ENCODE data around the gene DVL3. TPM values are rescaled to one million over a fixed set of nuclear protein-coding genes. Genes with fewer than 3 reads are reported as not detected.
A peak's percentile ranks its signal among the peaks of the same experiment; 100 is the strongest.

The DVL3 gene
- total and polyA plus RNA-seq, 10 of the 15 experiments (the other 5 are each of a cell fraction or from before 2014, with no cell fraction given), result 2.2 to 39.7 (median 14.5) TPM

- WGBS (ENCODE audit: insufficient coverage, insufficient replicate concordance, low lambda C conversion rate, missing lambda C conversion rate), result 27% methylated on average over 8 of the region's 8 CpGs
- Histone ChIP-seq H2AFZ (ENCODE audit: control insufficient read depth, low read depth, low read length) (peak overlapping the region; percentile 97; the same call in 1 of the 2 replicates), H3K27me3 (replicated peaks in 1 of 2; ENCODE audit: control insufficient read depth in 2 of 2, insufficient read depth in 2 of 2, low read length in 1 of 2) (no peaks in the 10 kb centered on the region), H3K36me3 (ENCODE audit: control insufficient read depth in 2 of 2, insufficient read depth in 2 of 2, low read length in 1 of 2) (peaks cover 7 to 15% of the 10 kb centered on the region in 2 experiments), H3K4me2 (ENCODE audit: control insufficient read depth, insufficient read depth) (peak overlapping the region; percentile 91), H3K4me1 (ENCODE audit: control insufficient read depth, insufficient read depth, low read length) (peaks cover 9% of the 10 kb centered on the region), H3K79me2 (ENCODE audit: control insufficient read depth, insufficient read depth, low read length) (peaks cover 31% of the 10 kb centered on the region), H3K9ac (ENCODE audit: control insufficient read depth, insufficient read depth, low read length) (peak overlapping the region; percentile 93), H3K4me3 (peak overlapping the region; percentile 81), H3K27ac (ENCODE audit: control insufficient read depth, insufficient read depth) (peak overlapping the region; percentile 89), H3K9me3 (replicated peaks; ENCODE audit: control insufficient read depth, insufficient read depth, low read length) (no peaks in the 10 kb centered on the region), H4K20me1 (ENCODE audit: control insufficient read depth, insufficient read depth) (no peaks in the 10 kb centered on the region)
- no TSS peak for BruUV-seq (replicated peaks)
- DNase-seq (ENCODE audit: low read depth, low spot score) (no peak), FAIRE-seq (no peak), ATAC-seq (no peak)
- in situ Hi-C loops (cut with MboI) (no loop called here), intact Hi-C loops (cut with micrococcal nuclease; ENCODE audit: unreplicated experiment) (loop anchor here (2.0 kb wide), 1 partner anchor 123 kb away; the partner anchor contains the start of gene PSMD2)
- ChIA-PET CTCF (interaction anchor here (0.5 kb wide), 1 partner anchor 41 kb away, joined by 3 read pairs; the partner anchor contains the start of gene EIF2B5), POLR2A (interaction anchor here (1.2 to 1.8 kb wide), 2 partner anchors 10 to 19 kb away, joined by 5 read pairs; partner anchors contain the start of gene ABCF3), RAD21 (ENCODE audit: unreplicated experiment) (interaction anchor here (1.1 kb wide), 1 partner anchor 10 kb away, joined by 3 read pairs; the partner anchor contains the start of gene ABCF3), SMC1A (ENCODE audit: uncharacterized antibody, unreplicated experiment) (no interaction called here)
- no peak for TF ChIP-seq FOXK2 (IDR thresholded peaks at IDR 0.05)
- no peak for TF ChIP-seq ZNF24 (IDR thresholded peaks at IDR 0.05)
- no peak for TF ChIP-seq POLR2A (IDR thresholded peaks at IDR 0.05; ENCODE audit: low read depth, low read length)
- no peak for TF ChIP-seq NR2F1 (conservative IDR thresholded peaks at IDR 0.05)
- TF ChIP-seq BCL11A (IDR thresholded peaks at IDR 0.05; ENCODE audit: low read depth, low read length), result no peak
- TF ChIP-seq YY1 (IDR thresholded peaks at IDR 0.05; ENCODE audit: low read depth, low read length), result no peak
- no peak for TF ChIP-seq ATF7 (IDR thresholded peaks at IDR 0.05; ENCODE audit: low read depth)
- TF ChIP-seq SUPT20H (IDR thresholded peaks at IDR 0.05; ENCODE audit: borderline replicate concordance, control insufficient read depth, low read depth, low read length), result no peak
- no peak for TF ChIP-seq MYC (IDR thresholded peaks at IDR 0.05; ENCODE audit: insufficient read depth, insufficient read length, insufficient replicate concordance, low read length, severe bottlenecking)
- no peak for TF ChIP-seq NFYB (IDR thresholded peaks at IDR 0.05; ENCODE audit: insufficient read depth, low read depth, low read length)
- no peak for TF ChIP-seq RUNX3 (IDR thresholded peaks at IDR 0.05; ENCODE audit: low read length)
- no peak for TF ChIP-seq KAT2A (conservative IDR thresholded peaks at IDR 0.05; ENCODE audit: control insufficient read depth, low read depth, low read length)
- no peak for TF ChIP-seq POLR2AphosphoS5 (IDR thresholded peaks at IDR 0.05; ENCODE audit: low read length)
- no peak for TF ChIP-seq SKIL (IDR thresholded peaks at IDR 0.05; ENCODE audit: low read depth, poor library complexity, severe bottlenecking)
- no peak for TF ChIP-seq CBX5 (IDR thresholded peaks at IDR 0.05; ENCODE audit: low read depth)
- no peak for TF ChIP-seq CBFB (IDR thresholded peaks at IDR 0.05; ENCODE audit: low read depth)
- no peak for TF ChIP-seq SMC3 (IDR thresholded peaks at IDR 0.05; ENCODE audit: borderline replicate concordance, low read length)
- TF ChIP-seq HDGF (IDR thresholded peaks at IDR 0.05), result no peak
- TF ChIP-seq PBX3 (IDR thresholded peaks at IDR 0.05; ENCODE audit: insufficient replicate concordance, low read depth, low read length), result no peak
Measured at GRCh38 chr3:184175506-184175905, 20.3 kb downstream of the DVL3 start.
